Smooth muscle cell of the coronary artery (primary cell): Measurements from ENCODE around the gene RPL15. TPM values are rescaled to one million over a fixed set of nuclear protein-coding genes. Genes with fewer than 3 reads are reported as not detected.

Experiments
- total RNA-seq: library from RNA; depleted of rRNA; stranded (reverse); fragments of >200 nt; gene quantifications from 2 replicates; pipeline ENCODE4 v1.2.3, GENCODE V29; 2014; ENCODE audit warnings: low replicate concordance

Gene RPL15
- 2,699 and 2,846 TPM in 2 replicates for total RNA-seq

GRCh38 chr3:23916886-23917678 lies at the start of gene RPL15, which contains the start of gene NKIRAS1:
TSS of gene RPL15 (plus strand) at chr3:23917132. CDS start at chr3:23917860, 728 bp downstream.
TSS of gene NKIRAS1 (minus strand) at chr3:23916990. CDS start at chr3:23910904, 6,086 bp downstream.

GRCh38 chr3:23944861-23945662 lies 28.1 kb downstream of the RPL15 start, which contains the start of gene NR1D2:
TSS of gene NR1D2 (plus strand) at chr3:23945286. CDS start at chr3:23945579, 293 bp downstream.

Other genes with a start within 250 kb of the RPL15 start
- gene UBE2E1, start 111.2 kb upstream of the RPL15 start, total RNA-seq: 64.9 and 74.4 TPM in 2 replicates
- 10.2 and 17.8 TPM in 2 replicates for gene NKIRAS1, start 142 bp upstream of the RPL15 start, total RNA-seq
- gene NR1D2, start 28.2 kb downstream of the RPL15 start, total RNA-seq: 20.1 and 32.1 TPM in 2 replicates